NCI-H2171 (cell line): ENCODE results near the gene MAGI1.
"Not testable (repeated sequence)": the region's sequence is repeated elsewhere in the genome, so short reads cannot be mapped to it uniquely, and the experiment has no call there.

Experiments
- DNase-seq: peaks from one replicate; lab custom pipeline; 2025; lab: John Stamatoyannopoulos, UW

MAGI1 gene

DNA sequence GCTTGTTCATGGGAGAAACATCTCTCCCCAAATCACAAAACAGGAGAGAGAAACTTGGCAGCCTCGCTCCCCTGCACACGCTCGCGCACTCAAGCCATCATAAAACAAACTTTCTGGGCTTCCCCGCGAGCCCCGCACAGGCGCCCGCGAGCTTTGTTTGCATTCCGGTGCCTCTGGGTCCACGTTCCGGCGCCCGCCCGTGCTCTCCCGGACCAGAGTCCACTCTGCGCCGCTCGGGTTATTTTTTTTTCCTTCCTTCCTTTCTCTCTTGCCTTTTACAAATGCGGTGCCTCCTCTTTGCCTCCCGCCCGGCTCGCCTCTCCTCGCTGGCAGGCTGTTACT is 363 bp downstream of the MAGI1 start:
- DNase-seq, result no peak

DNA sequence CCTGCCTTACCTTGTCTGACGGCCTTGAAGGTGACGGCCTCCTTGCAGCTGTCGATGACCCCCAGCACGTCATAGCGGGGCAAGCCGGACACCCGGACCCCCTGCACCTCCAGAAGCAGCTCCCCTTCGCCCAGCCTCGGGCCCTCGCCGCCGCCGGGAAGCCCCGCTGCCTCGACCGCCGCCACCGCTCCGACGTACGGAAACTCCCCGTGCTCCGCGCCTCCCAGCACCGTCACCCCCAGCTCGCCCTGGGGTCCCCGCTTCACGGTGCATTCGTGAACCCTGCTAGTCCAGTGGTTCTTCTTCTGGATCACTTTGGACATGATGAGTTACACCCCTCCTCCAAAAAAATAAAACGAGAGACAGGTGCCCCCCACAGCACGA is 740 bp downstream of the MAGI1 start:
- no peak for DNase-seq

- DNase-seq, result no peak
Observed at GRCh38 chr3:66037330-66037985, 1.3 kb downstream of the MAGI1 start.

- no peak for DNase-seq
Observed at GRCh38 chr3:66036586-66037148, 2.1 kb downstream of the MAGI1 start.

- DNase-seq, result no peak
Observed at GRCh38 chr3:66035763-66036477, 2.8 kb downstream of the MAGI1 start.

DNA sequence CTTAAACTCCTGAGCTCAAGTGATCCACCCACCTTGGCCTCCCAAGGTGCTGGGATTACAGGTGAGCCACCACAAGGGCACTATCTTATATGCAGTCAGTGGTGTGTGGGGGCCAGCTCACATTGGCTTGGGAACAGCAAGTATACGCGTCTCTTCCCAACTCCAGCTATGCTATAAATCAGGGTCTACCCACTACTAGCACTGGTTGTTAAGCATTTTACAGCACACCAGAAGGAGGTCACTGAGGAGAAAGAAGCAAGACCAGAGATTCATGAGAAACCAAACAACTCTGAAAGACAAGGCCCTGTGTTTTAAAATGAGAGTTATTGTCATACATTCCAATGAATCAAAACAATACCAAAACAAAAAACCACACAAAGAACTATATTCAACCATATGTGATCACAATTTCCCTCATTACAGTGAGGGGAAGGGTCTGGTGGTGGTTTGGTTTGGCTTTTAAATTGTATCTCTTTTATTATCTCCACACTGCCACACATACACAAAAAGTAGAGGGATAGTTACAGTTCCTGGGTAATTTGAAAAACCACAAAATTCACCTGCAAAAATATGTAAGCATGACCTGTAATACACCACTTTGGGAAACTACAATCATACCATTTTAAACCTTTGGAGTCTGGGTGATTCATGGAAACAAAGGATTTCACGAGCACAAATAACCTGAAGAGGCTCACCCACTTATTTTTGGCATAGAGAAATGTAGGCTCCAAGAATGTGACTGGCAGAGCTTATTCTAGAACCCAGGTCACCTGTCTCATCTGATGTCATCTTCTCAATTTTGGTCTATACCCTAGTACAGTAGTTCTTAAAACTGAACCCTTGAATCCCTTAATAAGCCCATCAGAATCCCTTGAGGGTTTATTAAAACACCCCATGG is 5.2 kb downstream of the MAGI1 start:
- no peak for DNase-seq

- no peak for DNase-seq
Observed at GRCh38 chr3:66031102-66031698, 7.5 kb downstream of the MAGI1 start.

GRCh38 chr3:66029443-66029842 is 9.3 kb downstream of the MAGI1 start:
- no peak for DNase-seq

DNA sequence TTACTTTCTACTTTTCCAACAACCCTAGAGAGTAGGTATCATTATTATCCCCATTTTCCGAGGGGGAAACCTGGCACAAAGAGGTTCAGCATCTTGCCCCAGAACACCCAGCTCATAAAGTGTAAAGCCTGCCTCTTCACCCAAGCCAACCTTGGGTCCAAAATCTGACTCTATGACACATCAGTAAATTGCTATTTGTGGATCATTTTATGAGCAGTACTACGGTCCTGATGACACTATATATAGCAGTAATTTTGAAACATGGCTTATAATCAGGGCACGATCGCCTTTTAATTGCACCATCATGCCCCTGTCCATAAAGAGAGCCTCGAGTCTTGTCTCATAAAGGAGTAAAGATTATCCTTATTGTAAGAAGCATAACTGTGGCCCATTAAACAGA is 9.7 kb downstream of the MAGI1 start:
- DNase-seq, result no peak

GRCh38 chr3:66028457-66028856 is 10.3 kb downstream of the MAGI1 start:
- DNase-seq, result no peak

- DNase-seq, result not testable (repeated sequence)
Observed at GRCh38 chr3:66027099-66027498, 11.6 kb downstream of the MAGI1 start.

GRCh38 chr3:66023738-66024385 is 14.9 kb downstream of the MAGI1 start:
- DNase-seq, result no peak

DNA sequence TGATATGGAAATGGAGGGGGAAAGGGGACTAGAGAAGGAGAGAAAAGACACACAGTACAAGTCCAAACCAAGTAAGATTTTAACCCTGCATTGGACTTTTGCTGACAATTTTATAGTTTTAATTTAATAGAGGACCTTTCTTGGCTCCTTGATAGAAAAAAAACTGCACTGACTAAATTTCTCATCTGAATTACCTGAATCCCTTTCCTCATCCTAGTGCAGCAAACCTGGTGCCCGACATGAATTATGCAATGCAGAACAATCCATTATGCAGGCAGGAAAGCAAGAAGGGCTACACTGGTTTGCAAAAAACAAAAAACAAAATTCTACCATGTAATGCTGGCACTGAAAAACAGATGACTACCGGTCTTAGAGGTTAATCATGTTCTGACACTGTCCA is 15.5 kb downstream of the MAGI1 start:
- no peak for DNase-seq

DNA sequence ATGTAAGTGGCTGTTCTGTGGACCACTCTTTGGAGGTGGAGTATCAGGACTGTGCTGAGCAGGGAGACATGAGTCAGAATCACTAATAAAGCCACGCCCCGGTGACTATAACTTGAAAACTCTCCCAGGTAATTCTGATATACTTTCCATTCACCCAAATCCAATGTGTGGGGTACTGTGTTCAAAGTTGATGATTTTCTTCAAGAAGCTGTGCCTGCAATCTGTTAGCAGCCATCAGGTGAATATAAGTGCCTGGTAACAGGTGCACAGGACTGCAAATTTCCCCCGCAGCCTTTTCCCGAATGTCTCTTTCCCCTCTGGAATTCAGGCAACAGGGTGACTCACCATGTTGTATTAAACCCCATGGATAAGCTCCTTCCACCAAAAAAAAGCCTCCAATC is 17.0 kb downstream of the MAGI1 start:
- DNase-seq, result no peak

- no peak for DNase-seq
Observed at GRCh38 chr3:66019896-66020295, 18.8 kb downstream of the MAGI1 start.

DNA sequence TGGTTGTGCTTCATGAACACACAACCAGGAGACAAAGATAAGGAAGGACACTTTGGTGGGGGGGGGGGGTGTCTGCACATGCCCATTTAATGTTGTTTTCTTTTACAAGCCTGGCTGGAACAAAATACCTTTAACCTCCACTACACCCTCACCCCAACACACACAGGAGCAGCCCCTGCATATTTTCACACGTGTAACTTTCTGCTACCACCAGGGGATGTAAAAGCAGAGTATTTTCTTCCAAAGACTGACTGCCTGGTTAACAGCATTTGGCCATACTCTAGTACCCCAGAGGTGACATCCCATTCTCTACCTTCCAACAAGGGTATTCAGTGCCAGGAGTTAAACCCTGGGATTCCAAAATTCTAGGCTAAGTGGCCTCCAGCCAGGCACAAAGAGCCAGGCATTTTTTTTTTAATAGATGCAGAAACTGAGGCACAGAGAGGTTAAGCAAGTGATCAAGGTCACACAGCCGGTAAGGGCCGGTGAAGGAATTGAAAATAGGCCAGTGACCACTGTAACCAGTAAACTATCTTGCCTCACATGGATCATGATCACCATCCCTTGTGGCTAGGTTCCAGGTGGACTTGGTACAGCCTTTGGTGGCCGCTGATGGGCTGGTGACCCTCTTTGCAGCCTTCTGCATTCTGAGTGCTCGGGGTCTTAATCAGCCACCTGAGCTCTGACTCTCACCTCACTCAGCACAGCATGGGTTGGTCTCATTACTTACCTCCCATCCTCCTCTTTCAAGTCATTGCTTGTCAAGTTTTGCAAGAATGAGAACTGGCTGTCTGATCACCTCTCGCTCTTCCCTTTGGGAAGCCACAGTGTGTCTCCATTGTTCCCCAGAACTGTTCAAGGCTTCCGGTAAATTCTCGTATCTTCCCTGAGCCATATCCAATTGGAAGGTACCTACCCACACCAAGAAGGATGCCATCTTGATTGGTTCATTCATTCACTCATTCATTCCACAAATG is 20.4 kb downstream of the MAGI1 start:
- DNase-seq, result no peak

DNA sequence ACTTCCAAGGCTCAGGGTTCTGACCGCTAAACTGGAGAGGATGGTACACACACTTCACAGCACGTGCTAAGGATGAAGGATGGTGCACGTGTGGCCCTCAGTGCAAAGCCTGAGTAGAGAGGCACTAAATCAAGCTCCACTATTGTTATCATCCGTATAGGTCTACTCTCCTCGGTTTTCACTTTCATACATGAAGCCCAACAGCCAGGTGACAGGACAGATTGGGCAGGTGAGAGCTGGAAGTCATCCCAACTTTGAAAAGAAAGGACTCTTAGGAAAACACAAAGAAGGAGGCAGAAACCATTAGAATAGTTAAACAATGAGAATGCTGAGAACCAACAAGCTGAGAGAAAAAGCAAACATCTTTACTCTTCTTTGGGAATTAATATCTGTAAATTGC is 21.1 kb downstream of the MAGI1 start:
- DNase-seq, result no peak

DNA sequence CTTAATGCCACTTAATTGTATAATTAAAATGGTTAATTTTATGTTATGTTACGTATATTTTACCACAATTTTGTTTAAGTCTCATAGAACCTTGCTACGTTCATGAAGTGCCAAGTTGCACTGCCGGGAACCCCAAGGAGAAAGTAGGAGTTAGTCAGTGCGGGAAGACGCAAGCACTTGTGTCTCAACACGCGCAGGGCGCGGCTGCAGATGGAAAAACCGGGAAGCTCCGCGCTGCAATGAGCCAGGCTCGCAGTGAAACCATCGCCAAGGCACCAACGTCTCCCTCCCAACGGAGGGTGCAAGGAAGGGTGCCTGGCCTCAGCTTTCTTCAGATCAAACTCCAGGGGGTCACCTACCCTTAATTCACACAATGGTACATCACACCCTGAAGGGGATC is 21.6 kb downstream of the MAGI1 start:
- DNase-seq, result no peak

GRCh38 chr3:66015841-66016240 is 22.9 kb downstream of the MAGI1 start:
- no peak for DNase-seq

GRCh38 chr3:66014651-66015050 is 24.1 kb downstream of the MAGI1 start:
- no peak for DNase-seq

GRCh38 chr3:66014056-66014455 is 24.7 kb downstream of the MAGI1 start:
- no peak for DNase-seq
